ENCODE data around the gene HIVEP3.

The HIVEP3 gene

GRCh38 chr1:41598325-41598724 is 320.4 kb downstream of the HIVEP3 start:
- no peak overlapping the region for H3K4me3 ChIP-seq (ENCODE audit: low read depth, low read length)
- no peak for TF ChIP-seq CTCF (IDR thresholded peaks at IDR 0.05; ENCODE audit: low read depth, low read length, missing control alignments)
- no peak for DNase-seq (ENCODE audit: low read depth)

GRCh38 chr1:41592451-41593125 is 326.1 kb downstream of the HIVEP3 start:
- DNase-seq (ENCODE audit: low read depth), result no peak
- TF ChIP-seq CTCF (IDR thresholded peaks at IDR 0.05; ENCODE audit: low read depth, low read length, missing control alignments), result no peak
- H3K4me3 ChIP-seq (ENCODE audit: low read depth, low read length), result no peak overlapping the region

- TF ChIP-seq CTCF (IDR thresholded peaks at IDR 0.05; ENCODE audit: low read depth, low read length, missing control alignments), result no peak
- H3K4me3 ChIP-seq (ENCODE audit: low read depth, low read length), result no peak overlapping the region
- DNase-seq (ENCODE audit: low read depth), result no peak
These were observed 326.8 kb downstream of the HIVEP3 start for GRCh38 chr1:41591891-41592290.

GRCh38 chr1:41590331-41590730 is 328.4 kb downstream of the HIVEP3 start:
- H3K4me3 ChIP-seq (ENCODE audit: low read depth, low read length), result no peak overlapping the region
- DNase-seq (ENCODE audit: low read depth), result no peak
- TF ChIP-seq CTCF (IDR thresholded peaks at IDR 0.05; ENCODE audit: low read depth, low read length, missing control alignments), result no peak

- no peak for TF ChIP-seq CTCF (IDR thresholded peaks at IDR 0.05; ENCODE audit: low read depth, low read length, missing control alignments)
- no peak overlapping the region for H3K4me3 ChIP-seq (ENCODE audit: low read depth, low read length)
- DNase-seq (ENCODE audit: low read depth), result no peak
These were observed 329.3 kb downstream of the HIVEP3 start for GRCh38 chr1:41589395-41589794.

GRCh38 chr1:41588334-41588875 is 330.3 kb downstream of the HIVEP3 start:
- H3K4me3 ChIP-seq (ENCODE audit: low read depth, low read length), result no peak overlapping the region
- no peak for TF ChIP-seq CTCF (IDR thresholded peaks at IDR 0.05; ENCODE audit: low read depth, low read length, missing control alignments)
- no peak for DNase-seq (ENCODE audit: low read depth)

- H3K4me3 ChIP-seq (ENCODE audit: low read depth, low read length), result no peak overlapping the region
- no peak for TF ChIP-seq CTCF (IDR thresholded peaks at IDR 0.05; ENCODE audit: low read depth, low read length, missing control alignments)
- no peak for DNase-seq (ENCODE audit: low read depth)
These were observed 330.9 kb downstream of the HIVEP3 start for GRCh38 chr1:41587791-41588190.

All from GM12864 (cell line).